ENCODE results near the gene KLHL29. TPM values are rescaled to one million over a fixed set of nuclear protein-coding genes. Genes with fewer than 3 reads are reported as not detected.

Gene KLHL29
- total RNA-seq, 1 donor from 2014 or later = 5.0 TPM

GRCh38 chr2:23425338-23425871 lies 40.4 kb downstream of the KLHL29 start:
- H3K27me3 Mint-ChIP-seq (ENCODE audit: unreplicated experiment) = no peaks in the 10 kb centered on the region
- DNase-seq (ENCODE audit: extremely low spot score, unreplicated experiment) = peak; percentile 49
- peaks cover 20% of the 10 kb centered on the region for H3K4me1 Mint-ChIP-seq (ENCODE audit: unreplicated experiment)
- no peaks in the 10 kb centered on the region for H3K9me3 Mint-ChIP-seq (ENCODE audit: unreplicated experiment)
- no peak overlapping the region for H3K4me3 Mint-ChIP-seq (ENCODE audit: unreplicated experiment)
- H3K27ac Mint-ChIP-seq (ENCODE audit: unreplicated experiment) = no peak overlapping the region
- no peaks in the 10 kb centered on the region for H3K36me3 Mint-ChIP-seq (ENCODE audit: unreplicated experiment)
- TF ChIP-seq CTCF (IDR thresholded peaks at IDR 0.05) = no peak

- H3K4me1 Mint-ChIP-seq (ENCODE audit: unreplicated experiment) = peaks cover 20% of the 10 kb centered on the region
- DNase-seq (ENCODE audit: extremely low spot score, unreplicated experiment) = peak; percentile 42
- no peaks in the 10 kb centered on the region for H3K9me3 Mint-ChIP-seq (ENCODE audit: unreplicated experiment)
- TF ChIP-seq CTCF (IDR thresholded peaks at IDR 0.05) = no peak
- no peaks in the 10 kb centered on the region for H3K36me3 Mint-ChIP-seq (ENCODE audit: unreplicated experiment)
- no peak overlapping the region for H3K4me3 Mint-ChIP-seq (ENCODE audit: unreplicated experiment)
- no peak overlapping the region for H3K27ac Mint-ChIP-seq (ENCODE audit: unreplicated experiment)
- no peaks in the 10 kb centered on the region for H3K27me3 Mint-ChIP-seq (ENCODE audit: unreplicated experiment)
These were observed 40.9 kb downstream of the KLHL29 start for GRCh38 chr2:23425885-23426262.

GRCh38 chr2:23426263-23426905 lies 41.4 kb downstream of the KLHL29 start:
- Mint-ChIP-seq H3K36me3 (ENCODE audit: unreplicated experiment) (no peaks in the 10 kb centered on the region), H3K4me3 (ENCODE audit: unreplicated experiment) (no peak overlapping the region), H3K9me3 (ENCODE audit: unreplicated experiment) (no peaks in the 10 kb centered on the region), H3K4me1 (ENCODE audit: unreplicated experiment) (peaks cover 20% of the 10 kb centered on the region), H3K27ac (ENCODE audit: unreplicated experiment) (peak overlapping the region; percentile 40), H3K27me3 (ENCODE audit: unreplicated experiment) (no peaks in the 10 kb centered on the region)
- peak; percentile 67 for DNase-seq (ENCODE audit: extremely low spot score, unreplicated experiment)
- TF ChIP-seq CTCF (IDR thresholded peaks at IDR 0.05) = no peak

GRCh38 chr2:23427350-23427749 lies 42.4 kb downstream of the KLHL29 start:
- H3K9me3 Mint-ChIP-seq (ENCODE audit: unreplicated experiment) = no peaks in the 10 kb centered on the region
- no peak overlapping the region for H3K4me3 Mint-ChIP-seq (ENCODE audit: unreplicated experiment)
- peak; percentile 32 for DNase-seq (ENCODE audit: extremely low spot score, unreplicated experiment)
- H3K27ac Mint-ChIP-seq (ENCODE audit: unreplicated experiment) = no peak overlapping the region
- H3K36me3 Mint-ChIP-seq (ENCODE audit: unreplicated experiment) = no peaks in the 10 kb centered on the region
- peaks cover 3% of the 10 kb centered on the region for H3K27me3 Mint-ChIP-seq (ENCODE audit: unreplicated experiment)
- no peak for TF ChIP-seq CTCF (IDR thresholded peaks at IDR 0.05)
- peaks cover 20% of the 10 kb centered on the region for H3K4me1 Mint-ChIP-seq (ENCODE audit: unreplicated experiment)

- DNase-seq (ENCODE audit: extremely low spot score, unreplicated experiment) = peak; percentile 38
- no peak overlapping the region for H3K27ac Mint-ChIP-seq (ENCODE audit: unreplicated experiment)
- no peaks in the 10 kb centered on the region for H3K9me3 Mint-ChIP-seq (ENCODE audit: unreplicated experiment)
- H3K36me3 Mint-ChIP-seq (ENCODE audit: unreplicated experiment) = no peaks in the 10 kb centered on the region
- peaks cover 20% of the 10 kb centered on the region for H3K4me1 Mint-ChIP-seq (ENCODE audit: unreplicated experiment)
- H3K4me3 Mint-ChIP-seq (ENCODE audit: unreplicated experiment) = no peak overlapping the region
- no peak for TF ChIP-seq CTCF (IDR thresholded peaks at IDR 0.05)
- peaks cover 7% of the 10 kb centered on the region for H3K27me3 Mint-ChIP-seq (ENCODE audit: unreplicated experiment)
These were observed 43.0 kb downstream of the KLHL29 start for GRCh38 chr2:23427976-23428375.
